SK-N-SH (cell line): ENCODE results near the gene TULP4. TPM values are rescaled to one million over a fixed set of nuclear protein-coding genes. Genes with fewer than 3 reads are reported as not detected.

ENCODE experiments used
- CTCF ChIA-PET: fragments of 300-600, 350-600 bp; formaldehyde crosslinking; extraction: SDS; loops from one replicate; lab custom pipeline; 2021; lab: Yijun Ruan, JAX
- POLR2A ChIA-PET: fragments of 350-600 bp; sonication (Branson Sonifier 250); formaldehyde crosslinking; extraction: SDS; loops from one replicate; lab custom pipeline; 2020; ENCODE audit warnings: antibody characterized with exemption, inconsistent platforms; lab: Yijun Ruan, JAX
- DNase-seq: peaks from one replicate; pipeline ENCODE4 v3.0.0; 2012
- H2AFZ ChIP-seq: fragments of 200-600 bp; sonication (generic); 2 replicates; pipeline ENCODE4 v1.8.1; 2016; ENCODE audit warnings: antibody characterized with exemption, mild to moderate bottlenecking, low read depth
- H3F3A ChIP-seq: fragments of 200-600 bp; sonication (generic); replicated peaks from 2 replicates; pipeline ENCODE3; 2016; ENCODE audit warnings: antibody characterized with exemption, mild to moderate bottlenecking; ENCODE audit not compliant: insufficient read depth
- H3K27ac ChIP-seq, 2 experiments: fragments of 200-500 bp in 1 of 2; fragments of 200-600 bp in 1 of 2; sonication (Bioruptor generic) in 1 of 2; sonication (generic), shearing (Covaris generic) in 1 of 2; 2 replicates each; pipeline versions ENCODE4 v1.5.1 to v1.6.1; 2014 to 2016; ENCODE audit warnings: low read depth in 2 of 2, inconsistent platforms in 1 of 2, low read length in 1 of 2, mild to moderate bottlenecking in 1 of 2, mixed read lengths in 1 of 2
- H3K27me3 ChIP-seq: fragments of 200-600 bp; sonication (generic), shearing (Covaris generic); 2 replicates; pipeline ENCODE4 v1.6.1; 2016; ENCODE audit warnings: mixed run types; ENCODE audit not compliant: insufficient read depth
- H3K36me3 ChIP-seq, 2 experiments: fragments of 200-500 bp in 1 of 2; fragments of 200-600 bp in 1 of 2; sonication (Bioruptor generic) in 1 of 2; sonication (generic) in 1 of 2; replicated peaks in 1 of 2; 2 replicates each; pipeline versions ENCODE3 to v1.5.1; 2014 to 2016; ENCODE audit warnings: low read length in 1 of 2, mild to moderate bottlenecking in 1 of 2; ENCODE audit not compliant: insufficient read depth in 2 of 2, control insufficient read depth in 1 of 2
- H3K4me1 ChIP-seq, 2 experiments: fragments of 200-500 bp in 1 of 2; fragments of 200-600 bp in 1 of 2; sonication (Bioruptor generic) in 1 of 2; sonication (generic), shearing (Covaris generic) in 1 of 2; 2 replicates each; pipeline versions ENCODE4 v1.5.1 to v1.6.1; 2014 to 2016; ENCODE audit warnings: low read depth in 1 of 2, low read length in 1 of 2, mixed run types in 1 of 2; ENCODE audit not compliant: insufficient read depth in 2 of 2, control insufficient read depth in 1 of 2
- H3K4me2 ChIP-seq: fragments of 200-600 bp; sonication (generic), shearing (Covaris generic); 2 replicates; pipeline ENCODE4 v1.6.1; 2017; ENCODE audit warnings: mixed run types
- H3K4me3 ChIP-seq, 2 experiments: fragments of 200-500 bp in 1 of 2; fragments of 200-600 bp in 1 of 2; sonication (Bioruptor generic) in 1 of 2; sonication (generic), shearing (Covaris generic) in 1 of 2; 2 replicates each; pipeline versions ENCODE4 v1.5.1 to v1.8.1; 2014 to 2016; ENCODE audit warnings: low read depth in 2 of 2, inconsistent platforms in 1 of 2, low read length in 1 of 2, mild to moderate bottlenecking in 1 of 2, mixed read lengths in 1 of 2, moderate library complexity in 1 of 2
- H3K79me2 ChIP-seq: fragments of 200-600 bp; sonication (generic); 2 replicates; pipeline ENCODE4 v1.8.1; 2017; ENCODE audit warnings: mild to moderate bottlenecking; ENCODE audit not compliant: insufficient read depth
- H3K9ac ChIP-seq: fragments of 200-600 bp; sonication (generic); 2 replicates; pipeline ENCODE4 v1.6.1; 2017; ENCODE audit warnings: mixed run types
- H3K9me2 ChIP-seq: fragments of 200-600 bp; sonication (generic); 2 replicates; pipeline ENCODE4 v1.6.1; 2017; ENCODE audit warnings: mixed run types
- H3K9me3 ChIP-seq: fragments of 200-600 bp; sonication (generic); 2 replicates; pipeline ENCODE4 v1.6.1; 2017; ENCODE audit warnings: mixed run types, mild to moderate bottlenecking, moderate library complexity
- H4K20me1 ChIP-seq: fragments of 200-600 bp; sonication (generic); 2 replicates; pipeline ENCODE4 v1.6.1; 2017; ENCODE audit warnings: mild to moderate bottlenecking, mixed run types; ENCODE audit not compliant: insufficient read depth
- CHD2 ChIP-seq: fragments of 150-350 bp; IDR thresholded peaks from 2 replicates; pipeline ENCODE4 v1.6.1; 2018; ENCODE audit warnings: low read length; ENCODE audit not compliant: partially characterized antibody
- ELF1 ChIP-seq: IDR thresholded peaks from 2 replicates; pipeline ENCODE4 v1.4.0; 2012
- EZH2phosphoT487 ChIP-seq: fragments of 200-600 bp; sonication (generic); IDR thresholded peaks from 2 replicates; pipeline ENCODE4 v1.6.1; 2017; ENCODE audit warnings: low read depth, mixed run types, mild to moderate bottlenecking, antibody characterized with exemption, moderate library complexity, borderline replicate concordance
- FOXJ3 ChIP-seq: sonication (generic); formaldehyde crosslinking; IDR thresholded peaks from 2 replicates; pipeline ENCODE4 v1.5.1; 2020; ENCODE audit warnings: mild to moderate bottlenecking, missing genetic modification reagents
- GABPA ChIP-seq: IDR thresholded peaks from 2 replicates; pipeline ENCODE4 v1.4.0; 2012; ENCODE audit warnings: low read depth, mild to moderate bottlenecking
- GATA2 ChIP-seq: sonication (generic); formaldehyde crosslinking; IDR thresholded peaks from 2 replicates; pipeline ENCODE4 v1.5.0; 2020; ENCODE audit warnings: mild to moderate bottlenecking, missing genetic modification reagents
- JUND ChIP-seq: IDR thresholded peaks from 2 replicates; pipeline ENCODE4 v1.4.0; 2012
- MXI1 ChIP-seq: IDR thresholded peaks from 2 replicates; pipeline ENCODE4 v1.6.1; 2012; ENCODE audit warnings: mild to moderate bottlenecking, low read depth, low read length, improper control_type of control experiment
- NRF1 ChIP-seq: IDR thresholded peaks from 2 replicates; pipeline ENCODE4 v1.6.1; 2012; ENCODE audit warnings: low read depth, mild to moderate bottlenecking, low read length
- POLR2AphosphoS5 ChIP-seq: IDR thresholded peaks from 2 replicates; pipeline ENCODE4 v1.6.1; 2012; ENCODE audit warnings: low read depth, low read length
- RAD21 ChIP-seq: IDR thresholded peaks from 2 replicates; pipeline ENCODE4 v1.6.1; 2012; ENCODE audit warnings: mild to moderate bottlenecking, low read length
- RXRA ChIP-seq: IDR thresholded peaks from 2 replicates; pipeline ENCODE4 v1.4.0; 2012; ENCODE audit warnings: low read depth, mild to moderate bottlenecking, borderline replicate concordance
- SIN3A ChIP-seq: IDR thresholded peaks from 2 replicates; pipeline ENCODE4 v1.6.1; 2012; ENCODE audit warnings: low read depth, mild to moderate bottlenecking, low read length, moderate library complexity, borderline replicate concordance
- TAF1 ChIP-seq: IDR thresholded peaks from 2 replicates; pipeline ENCODE4 v1.6.1; 2012; ENCODE audit warnings: low read depth, mild to moderate bottlenecking, low read length, moderate library complexity, borderline replicate concordance
- USF1 ChIP-seq: IDR thresholded peaks from 2 replicates; pipeline ENCODE4 v1.4.0; 2012; ENCODE audit warnings: low read depth, borderline replicate concordance
- WGBS: methylation state at CpG from one replicate; pipeline ENCODE4 v1.1.6; 2017; ENCODE audit warnings: low lambda C conversion rate; 5-methylcytosine and 5-hydroxymethylcytosine counted together
- polyA plus RNA-seq, 3 experiments: library from polyadenylated mRNA; depleted of rRNA; stranded (reverse); fragments of >200 nt; gene quantifications; 2 replicates each; pipeline ENCODE4 v1.2.3, GENCODE V29; 2012
- TF ChIP-seq, protein P1 (sequence below): IDR thresholded peaks from 2 replicates; pipeline ENCODE4; 2012
- TF ChIP-seq, protein P2 (sequence below): IDR thresholded peaks from 2 replicates; pipeline ENCODE4 v1.4.0; 2012; ENCODE audit warnings: low read depth, borderline replicate concordance

The TULP4 gene
- polyA plus RNA-seq, 1 of the 3 experiments (the other 2 are of a cell fraction) = 5.9 TPM

DNA sequence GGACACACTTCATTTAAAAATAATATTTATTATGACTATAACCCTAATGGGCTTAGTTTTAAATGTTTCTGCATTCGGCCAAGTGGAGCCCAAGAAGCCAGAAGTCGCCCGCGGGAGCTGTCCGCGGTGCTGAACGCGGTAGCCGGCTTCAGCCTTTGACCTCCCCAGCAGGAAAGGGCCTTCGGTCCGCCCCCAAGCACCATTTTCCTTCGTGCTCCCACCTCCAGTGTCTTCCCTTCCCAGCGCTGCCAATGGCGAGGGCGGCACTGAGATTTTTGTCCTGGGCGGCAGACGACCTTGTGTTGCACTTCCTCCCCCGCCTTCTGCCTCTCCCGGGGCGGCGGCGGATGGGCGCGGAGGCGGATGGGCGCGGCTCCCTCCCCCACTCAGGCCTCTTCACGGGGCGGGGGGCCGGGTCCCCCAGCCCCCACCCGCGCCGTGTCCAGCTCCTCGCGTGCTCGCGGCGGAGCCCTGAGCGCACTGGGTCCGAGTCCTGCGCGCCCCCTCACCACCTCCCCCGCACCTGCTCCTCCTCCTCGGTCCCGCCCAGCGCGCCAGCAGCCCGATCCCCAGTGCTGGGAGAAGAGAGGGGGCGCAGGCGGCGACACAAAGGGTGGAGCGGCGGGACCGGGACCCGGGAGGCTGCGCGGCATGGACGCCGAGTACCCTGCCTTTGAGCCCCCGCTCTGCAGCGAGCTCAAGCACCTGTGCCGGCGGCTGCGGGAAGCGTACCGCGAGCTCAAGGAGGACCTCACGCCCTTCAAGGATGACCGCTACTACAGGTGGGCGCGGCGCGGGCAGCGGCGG is 224.0 kb downstream of the TULP4 start (continued):
- TF ChIP-seq SIN3A = peak; percentile 89
- TF ChIP-seq MXI1 = 0 out of 2 replicates have a peak, but pooled peaks have one; percentile 26

GRCh38 chr6:158536891-158537798 is 224.9 kb downstream of the TULP4 start:
- peaks cover 0 to 8% of the 10 kb centered on the region in 2 experiments; a peak in 1 of 4 replicates for H3K4me1 ChIP-seq
- POLR2A ChIA-PET = interaction anchor here (0.7 to 1.9 kb wide), 5 partner anchors 21 to 107 kb away, joined by 3 to 6 read pairs (median 5); partner anchors contain the start of genes DYNLT1 and TMEM181
- WGBS = 13% methylated on average over 13 of the region's 94 CpGs
- H4K20me1 ChIP-seq = no peaks in the 10 kb centered on the region
- H3K9me2 ChIP-seq = no peaks in the 10 kb centered on the region
- H2AFZ ChIP-seq = peak overlapping the region; percentile 59; the same call in 1 of the 2 replicates
- H3K36me3 ChIP-seq = no peaks in the 10 kb centered on the region
- no peaks in the 10 kb centered on the region for H3F3A ChIP-seq
- H3K9ac ChIP-seq = peak overlapping the region; percentile 28; the same call in 1 of the 2 replicates
- DNase-seq = peak; percentile 93
- peak overlapping the region; percentile 64 to 84 for H3K4me3 ChIP-seq
- CTCF ChIA-PET = interaction anchor here (1.0 to 2.6 kb wide), 9 partner anchors 16 to 323 kb away, joined by 3 to 21 read pairs (median 4); no protein-coding TSS in a partner anchor
- TF ChIP-seq ELF1 = no peak
- TF ChIP-seq NRF1 = 0 out of 2 replicates have a peak, but pooled peaks have one; percentile 10
- no peak for TF ChIP-seq JUND
- TF ChIP-seq POLR2AphosphoS5 = no peak
- TF ChIP-seq FOXJ3 (CRISPR knock-in tag) = no peak
- TF ChIP-seq GATA2 = no peak
- TF ChIP-seq SIN3A = no peak
- TF ChIP-seq, protein P1, sequence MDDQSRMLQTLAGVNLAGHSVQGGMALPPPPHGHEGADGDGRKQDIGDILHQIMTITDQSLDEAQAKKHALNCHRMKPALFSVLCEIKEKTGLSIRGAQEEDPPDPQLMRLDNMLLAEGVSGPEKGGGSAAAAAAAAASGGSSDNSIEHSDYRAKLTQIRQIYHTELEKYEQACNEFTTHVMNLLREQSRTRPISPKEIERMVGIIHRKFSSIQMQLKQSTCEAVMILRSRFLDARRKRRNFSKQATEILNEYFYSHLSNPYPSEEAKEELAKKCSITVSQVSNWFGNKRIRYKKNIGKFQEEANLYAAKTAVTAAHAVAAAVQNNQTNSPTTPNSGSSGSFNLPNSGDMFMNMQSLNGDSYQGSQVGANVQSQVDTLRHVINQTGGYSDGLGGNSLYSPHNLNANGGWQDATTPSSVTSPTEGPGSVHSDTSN = no peak
- peak; percentile 45; the same call in 1 of the 2 replicates for TF ChIP-seq GABPA
- TF ChIP-seq, protein P2, sequence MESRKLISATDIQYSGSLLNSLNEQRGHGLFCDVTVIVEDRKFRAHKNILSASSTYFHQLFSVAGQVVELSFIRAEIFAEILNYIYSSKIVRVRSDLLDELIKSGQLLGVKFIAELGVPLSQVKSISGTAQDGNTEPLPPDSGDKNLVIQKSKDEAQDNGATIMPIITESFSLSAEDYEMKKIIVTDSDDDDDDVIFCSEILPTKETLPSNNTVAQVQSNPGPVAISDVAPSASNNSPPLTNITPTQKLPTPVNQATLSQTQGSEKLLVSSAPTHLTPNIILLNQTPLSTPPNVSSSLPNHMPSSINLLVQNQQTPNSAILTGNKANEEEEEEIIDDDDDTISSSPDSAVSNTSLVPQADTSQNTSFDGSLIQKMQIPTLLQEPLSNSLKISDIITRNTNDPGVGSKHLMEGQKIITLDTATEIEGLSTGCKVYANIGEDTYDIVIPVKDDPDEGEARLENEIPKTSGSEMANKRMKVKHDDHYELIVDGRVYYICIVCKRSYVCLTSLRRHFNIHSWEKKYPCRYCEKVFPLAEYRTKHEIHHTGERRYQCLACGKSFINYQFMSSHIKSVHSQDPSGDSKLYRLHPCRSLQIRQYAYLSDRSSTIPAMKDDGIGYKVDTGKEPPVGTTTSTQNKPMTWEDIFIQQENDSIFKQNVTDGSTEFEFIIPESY = no peak
- TF ChIP-seq USF1 = no peak
- no peak; the same call in 1 of the 2 replicates for TF ChIP-seq MXI1
- TF ChIP-seq RAD21 = peak; percentile 12; the same call in 1 of the 2 replicates
- no peak for TF ChIP-seq EZH2phosphoT487
- no peak for TF ChIP-seq TAF1
- TF ChIP-seq CHD2 = no peak
- TF ChIP-seq RXRA = no peak
- peak overlapping the region; percentile 98 for H3K4me2 ChIP-seq
- H3K79me2 ChIP-seq = no peaks in the 10 kb centered on the region
- H3K27ac ChIP-seq = peak overlapping the region in 1 of 2 experiments; percentile 87; a peak in 2 of 4 replicates
- H3K27me3 ChIP-seq = no peaks in the 10 kb centered on the region
- no peaks in the 10 kb centered on the region for H3K9me3 ChIP-seq
